ENCODE results near the gene BLCAP. TPM values are rescaled to one million over a fixed set of nuclear protein-coding genes. Genes with fewer than 3 reads are reported as not detected.
"Not testable (repeated sequence)": the region's sequence is repeated elsewhere in the genome, so short reads cannot be mapped to it uniquely, and the experiment has no call there.

Gene BLCAP
- total RNA-seq, 4 donors from 2014 or later = 91.3 to 136 (median 103) TPM

DNA sequence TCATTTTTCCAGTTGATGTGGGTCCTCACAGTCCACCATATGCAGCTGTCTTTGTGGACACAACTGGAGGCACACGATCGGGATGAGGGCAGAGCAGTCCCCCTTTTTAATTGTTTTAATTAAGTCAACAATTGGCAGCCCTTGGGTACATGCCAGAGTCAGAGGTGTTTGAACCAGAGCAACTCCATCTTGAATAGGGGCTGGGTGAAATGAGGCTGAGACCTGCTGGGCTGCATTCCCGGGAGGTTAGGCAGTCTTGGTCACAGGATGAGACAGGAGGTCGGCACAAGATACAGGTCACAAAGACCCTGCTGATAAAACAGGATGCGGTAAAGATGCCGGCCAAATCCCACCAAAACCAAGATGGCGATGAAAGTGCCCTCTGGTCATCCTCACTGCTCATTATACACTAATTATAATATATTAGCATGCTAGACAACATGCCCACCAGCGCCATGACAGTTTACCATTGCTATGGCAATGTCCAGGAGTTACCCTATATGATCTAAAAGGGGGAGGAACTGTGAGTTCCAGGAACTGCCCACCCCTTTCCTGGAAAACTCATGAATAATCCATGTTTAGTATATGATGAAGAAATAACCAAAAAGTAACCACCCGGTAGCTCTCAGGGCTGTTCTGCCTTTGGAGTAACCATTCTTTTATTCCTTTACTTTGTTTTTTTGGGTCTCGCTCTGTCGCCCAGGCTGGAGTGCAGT is 31.8 kb upstream of the BLCAP start:
- no peak overlapping the region for H3K4me3 ChIP-seq (ENCODE audit: low read depth, poor library complexity, severe bottlenecking)
- TF ChIP-seq, protein P1, sequence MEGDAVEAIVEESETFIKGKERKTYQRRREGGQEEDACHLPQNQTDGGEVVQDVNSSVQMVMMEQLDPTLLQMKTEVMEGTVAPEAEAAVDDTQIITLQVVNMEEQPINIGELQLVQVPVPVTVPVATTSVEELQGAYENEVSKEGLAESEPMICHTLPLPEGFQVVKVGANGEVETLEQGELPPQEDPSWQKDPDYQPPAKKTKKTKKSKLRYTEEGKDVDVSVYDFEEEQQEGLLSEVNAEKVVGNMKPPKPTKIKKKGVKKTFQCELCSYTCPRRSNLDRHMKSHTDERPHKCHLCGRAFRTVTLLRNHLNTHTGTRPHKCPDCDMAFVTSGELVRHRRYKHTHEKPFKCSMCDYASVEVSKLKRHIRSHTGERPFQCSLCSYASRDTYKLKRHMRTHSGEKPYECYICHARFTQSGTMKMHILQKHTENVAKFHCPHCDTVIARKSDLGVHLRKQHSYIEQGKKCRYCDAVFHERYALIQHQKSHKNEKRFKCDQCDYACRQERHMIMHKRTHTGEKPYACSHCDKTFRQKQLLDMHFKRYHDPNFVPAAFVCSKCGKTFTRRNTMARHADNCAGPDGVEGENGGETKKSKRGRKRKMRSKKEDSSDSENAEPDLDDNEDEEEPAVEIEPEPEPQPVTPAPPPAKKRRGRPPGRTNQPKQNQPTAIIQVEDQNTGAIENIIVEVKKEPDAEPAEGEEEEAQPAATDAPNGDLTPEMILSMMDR (IDR thresholded peaks at IDR 0.05) = no peak
- no peak for TF ChIP-seq POLR2A (IDR thresholded peaks at IDR 0.05)
- WGBS, 2 donors = 85 to 91% methylated on average over 11 of the region's 11 CpGs
- DNase-seq (ENCODE audit: low spot score in 2 of 2) = peak in 1 of 2 donors; percentile 59
- intact Hi-C loops (cut with DNase I; ENCODE audit: low total_unique reads) = no loop called here

DNA sequence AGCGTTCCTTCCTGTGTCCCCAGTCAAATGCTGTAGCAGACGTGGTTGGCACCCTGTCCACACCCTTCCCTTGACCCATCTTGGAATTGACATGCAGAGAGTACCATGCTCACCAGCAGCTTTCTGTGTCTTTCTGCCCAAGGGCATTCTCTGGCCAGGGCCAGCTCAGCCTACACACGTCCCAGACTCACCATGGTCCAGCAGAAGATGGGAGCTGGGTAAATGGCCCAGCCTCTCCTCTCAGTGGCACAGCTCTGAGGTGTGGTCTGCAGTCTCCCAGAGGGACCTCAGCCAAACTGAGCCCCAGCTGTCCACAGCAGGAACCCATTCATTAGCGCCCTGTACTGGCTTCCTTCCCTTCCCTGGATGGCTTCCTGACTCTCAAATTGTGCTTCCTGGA is 31.1 kb upstream of the BLCAP start:
- intact Hi-C loops (cut with DNase I; ENCODE audit: low total_unique reads) = no loop called here
- DNase-seq (ENCODE audit: low spot score in 2 of 2) = peak in 1 of 2 donors; percentile 54
- TF ChIP-seq POLR2A (IDR thresholded peaks at IDR 0.05) = no peak
- TF ChIP-seq, protein P1 (IDR thresholded peaks at IDR 0.05) = no peak
- no peak overlapping the region for H3K4me3 ChIP-seq (ENCODE audit: low read depth, poor library complexity, severe bottlenecking)
- 72 to 81% methylated on average over 4 of the region's 4 CpGs for WGBS, 2 donors

DNA sequence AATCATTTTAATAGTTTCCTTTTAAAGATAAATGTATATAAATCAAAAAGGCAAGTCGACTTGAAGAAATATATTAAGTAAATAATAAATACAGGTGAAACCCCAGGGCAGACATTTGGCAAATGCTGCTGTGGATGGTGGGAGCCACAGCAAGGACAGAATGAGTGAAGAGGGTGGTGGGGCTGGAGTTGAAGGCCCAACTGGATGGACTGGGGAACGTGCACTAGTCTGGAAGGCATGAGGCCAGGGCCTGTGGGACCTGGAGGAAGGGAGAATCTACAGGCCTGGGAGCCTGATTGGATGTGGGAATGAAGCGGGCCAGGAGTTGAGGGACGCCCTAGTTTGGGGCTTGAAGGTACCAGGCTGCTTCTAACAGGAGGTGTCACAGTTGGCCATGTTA is 30.6 kb upstream of the BLCAP start:
- WGBS, 2 donors = 82 to 86% methylated on average over 4 of the region's 4 CpGs
- no peak overlapping the region for H3K4me3 ChIP-seq (ENCODE audit: low read depth, poor library complexity, severe bottlenecking)
- TF ChIP-seq, protein P1 (IDR thresholded peaks at IDR 0.05) = no peak
- no peak for TF ChIP-seq POLR2A (IDR thresholded peaks at IDR 0.05)
- intact Hi-C loops (cut with DNase I; ENCODE audit: low total_unique reads) = no loop called here
- DNase-seq (ENCODE audit: low spot score in 2 of 2) = no peak

DNA sequence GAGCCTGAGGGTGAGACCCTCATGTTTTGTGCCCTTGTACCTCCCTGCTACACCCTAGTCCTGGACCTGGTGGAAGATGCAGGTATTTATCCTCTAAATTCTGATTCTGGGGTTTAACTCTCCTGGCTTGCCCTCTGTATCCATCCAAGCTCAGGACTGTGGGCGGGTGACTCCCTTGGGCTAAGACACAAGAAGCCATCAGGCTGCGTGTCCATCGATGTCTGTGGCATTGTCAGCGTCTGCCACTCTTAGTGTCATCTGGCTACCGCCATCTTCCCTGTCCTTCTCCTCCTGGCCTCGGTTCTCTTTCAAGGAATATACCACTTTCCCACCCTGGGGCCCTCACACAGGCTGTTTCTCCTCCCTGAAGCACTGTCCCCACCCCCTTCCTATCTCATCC is 28.9 kb upstream of the BLCAP start:
- intact Hi-C loops (cut with DNase I; ENCODE audit: low total_unique reads) = no loop called here
- 85 to 86% methylated on average over 6 of the region's 6 CpGs for WGBS, 2 donors
- H3K4me3 ChIP-seq (ENCODE audit: low read depth, poor library complexity, severe bottlenecking) = no peak overlapping the region
- DNase-seq (ENCODE audit: low spot score in 2 of 2) = peak in 1 of 2 donors; percentile 45
- no peak for TF ChIP-seq POLR2A (IDR thresholded peaks at IDR 0.05)
- TF ChIP-seq, protein P1 (IDR thresholded peaks at IDR 0.05) = no peak

DNA sequence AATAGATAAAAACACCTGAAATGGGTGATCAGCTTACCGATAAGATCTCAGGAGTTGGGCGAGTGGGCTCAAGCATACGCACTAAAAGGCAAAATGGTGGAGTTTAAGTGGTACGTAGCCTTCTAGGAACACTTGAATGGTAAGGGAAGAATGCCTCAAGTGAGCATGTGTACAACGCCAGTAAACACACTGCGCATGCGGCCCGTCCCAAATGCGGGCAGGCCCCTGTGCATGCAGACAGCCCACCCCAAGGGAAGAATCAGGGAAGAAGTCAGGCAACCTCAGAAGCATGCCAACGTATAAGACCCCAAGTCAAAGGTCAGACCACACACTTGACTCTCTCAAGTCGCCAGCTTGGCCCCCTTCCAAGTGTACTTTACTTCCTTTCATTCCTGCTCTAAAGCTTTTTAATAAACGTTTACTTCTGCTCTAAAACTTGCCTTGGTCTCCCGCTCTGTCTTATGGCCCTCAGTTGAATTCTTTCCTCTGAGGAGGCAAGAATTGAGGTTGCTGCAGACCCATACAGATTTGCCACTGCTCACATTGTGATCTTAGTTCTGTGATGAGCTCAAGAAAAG is 27.1 kb upstream of the BLCAP start:
- intact Hi-C loops (cut with DNase I; ENCODE audit: low total_unique reads); H3K4me3 ChIP-seq (ENCODE audit: low read depth, poor library complexity, severe bottlenecking): not testable (repeated sequence)
- DNase-seq (ENCODE audit: low spot score in 2 of 2) = peak in 1 of 2 donors; percentile 32
- WGBS, 2 donors = 67 to 72% methylated on average over 13 of the region's 13 CpGs

DNA sequence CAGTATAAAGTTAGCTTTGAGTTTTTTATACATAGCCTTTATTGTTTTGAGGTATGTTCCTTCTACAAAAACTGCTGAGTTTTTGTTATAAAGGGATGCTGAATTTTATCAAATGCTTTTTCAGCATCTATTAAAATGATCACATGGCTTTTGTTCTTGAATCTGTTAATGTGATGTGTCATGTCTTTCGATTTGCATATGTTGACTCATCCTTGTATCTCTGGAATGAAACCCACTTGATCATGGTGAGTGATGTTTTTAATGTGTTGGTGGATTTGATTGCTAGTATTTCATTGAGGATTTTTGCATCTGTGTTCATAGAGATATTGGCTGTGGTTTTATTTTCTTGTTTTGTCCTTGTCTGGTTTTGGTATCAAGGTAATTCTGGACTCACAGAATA is 24.7 kb upstream of the BLCAP start:
- no peak for TF ChIP-seq POLR2A (IDR thresholded peaks at IDR 0.05)
- TF ChIP-seq, protein P1 (IDR thresholded peaks at IDR 0.05) = no peak

DNA sequence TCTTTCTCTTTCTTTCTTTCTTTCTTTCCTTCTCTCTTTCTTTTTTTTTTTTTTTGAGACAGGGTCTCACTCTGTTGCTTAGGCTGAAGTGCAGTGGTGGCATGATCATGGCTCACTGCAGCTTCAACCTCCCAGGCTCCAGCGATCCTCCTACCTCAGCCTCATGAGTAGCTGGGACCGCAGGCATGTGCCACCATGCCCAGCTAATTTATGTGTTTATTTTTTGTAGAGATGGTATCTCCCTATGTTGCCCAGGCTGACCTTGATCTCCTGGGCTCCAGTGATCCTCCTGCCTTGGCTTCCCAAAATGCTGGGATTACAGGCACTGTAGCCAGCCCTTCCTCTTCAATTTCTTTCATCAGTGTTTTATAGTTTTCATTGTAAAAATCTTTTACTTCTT is 24.0 kb upstream of the BLCAP start:
- H3K4me3 ChIP-seq (ENCODE audit: low read depth, poor library complexity, severe bottlenecking); intact Hi-C loops (cut with DNase I; ENCODE audit: low total_unique reads); DNase-seq (ENCODE audit: low spot score in 2 of 2): not testable (repeated sequence)
- 76 to 82% methylated on average over 2 of the region's 2 CpGs for WGBS, 2 donors

More for the DNA sequence above, 24.7 kb upstream of the BLCAP start:
- 17 to 19% methylated on average over 1 of the region's 1 CpG for WGBS, 2 donors
- H3K4me3 ChIP-seq (ENCODE audit: low read depth, poor library complexity, severe bottlenecking) = no peak overlapping the region
- no peak for DNase-seq (ENCODE audit: low spot score in 2 of 2)
- intact Hi-C loops (cut with DNase I; ENCODE audit: low total_unique reads) = no loop called here

DNA sequence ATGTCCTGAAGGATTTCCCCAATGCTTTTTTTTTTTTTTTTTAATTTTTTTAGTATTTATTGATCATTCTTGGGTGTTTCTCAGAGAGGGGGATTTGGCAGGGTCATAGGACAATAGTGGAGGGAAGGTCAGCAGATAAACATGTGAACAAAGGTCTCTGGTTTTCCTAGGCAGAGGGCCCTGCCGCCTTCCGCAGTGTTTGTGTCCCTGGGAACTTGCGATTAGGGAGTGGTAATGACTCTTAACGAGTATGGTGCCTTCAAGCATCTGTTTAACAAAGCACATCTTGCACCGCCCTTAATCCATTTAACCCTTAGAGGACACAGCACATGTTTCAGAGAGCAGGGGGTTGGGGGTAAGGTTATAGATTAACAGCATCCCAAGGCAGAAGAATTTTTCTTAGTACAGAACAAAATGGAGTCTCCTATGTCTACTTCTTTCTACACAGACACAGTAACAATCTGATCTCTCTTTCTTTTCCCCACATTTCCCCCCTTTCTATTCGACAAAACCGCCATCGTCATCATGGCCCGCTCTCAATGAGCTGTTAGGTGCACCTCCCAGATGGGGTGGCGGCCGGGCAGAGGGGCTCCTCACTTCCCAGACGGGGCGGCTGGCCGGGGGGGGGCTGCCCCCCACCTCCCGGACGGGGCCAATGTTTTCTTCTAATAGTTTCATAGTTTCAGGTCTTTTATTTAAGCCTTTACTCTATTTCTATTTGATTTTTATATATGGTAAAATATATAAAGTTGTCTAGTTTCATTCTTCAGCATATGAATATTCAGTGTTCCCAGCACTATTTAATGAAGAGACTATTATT is 22.6 kb upstream of the BLCAP start:
- peak in 1 of 2 donors; percentile 15 for DNase-seq (ENCODE audit: low spot score in 2 of 2)
- 66 to 71% methylated on average over 16 of the region's 16 CpGs for WGBS, 2 donors
- intact Hi-C loops (cut with DNase I; ENCODE audit: low total_unique reads); H3K4me3 ChIP-seq (ENCODE audit: low read depth, poor library complexity, severe bottlenecking): not testable (repeated sequence)

All from lower leg skin (tissue), 4 donors.